Spinal cord (tissue), 10 donors: Measurements from ENCODE around the gene HIPK2. TPM values are rescaled to one million over a fixed set of nuclear protein-coding genes. Genes with fewer than 3 reads are reported as not detected.

Source experiments
- DNase-seq, 6 donors: peaks; one replicate each; pipeline versions ENCODE4 v3.0.0 to v3.0.0-alpha.2; 2013 to 2015; ENCODE audit warnings: low spot score in 6 of 6, low read depth in 4 of 6
- H3K27ac ChIP-seq: one replicate; pipeline ENCODE4 v1.5.1; 2013; ENCODE audit warnings: low read depth, low read length, control low read depth
- H3K27me3 ChIP-seq: one replicate; pipeline ENCODE4 v1.6.1; 2013; ENCODE audit warnings: low read length; ENCODE audit not compliant: control insufficient read depth, insufficient read depth
- H3K36me3 ChIP-seq: one replicate; pipeline ENCODE4 v1.6.1; 2013; ENCODE audit warnings: low read length; ENCODE audit not compliant: control insufficient read depth, insufficient read depth
- H3K4me1 ChIP-seq: one replicate; pipeline ENCODE4 v1.6.1; 2013; ENCODE audit warnings: low read length; ENCODE audit not compliant: control insufficient read depth, insufficient read depth
- H3K4me3 ChIP-seq: one replicate; pipeline ENCODE4 v1.5.1; 2013; ENCODE audit warnings: low read depth, low read length, control low read depth
- H3K9me3 ChIP-seq: one replicate; pipeline ENCODE4 v1.6.1; 2013; ENCODE audit warnings: low read length; ENCODE audit not compliant: control insufficient read depth, insufficient read depth
- WGBS: methylation state at CpG from one replicate; pipeline ENCODE4 v1.1.5; 2013; ENCODE audit warnings: missing lambda C conversion rate; ENCODE audit not compliant: insufficient coverage; 5-methylcytosine and 5-hydroxymethylcytosine counted together
- polyA plus RNA-seq, 2 donors: library from polyadenylated mRNA; unstranded; fragments of 120-200 nt; gene quantifications; one replicate each; pipeline ENCODE4 v1.2.1, GENCODE V29; 2013; ENCODE audit not compliant: insufficient read length in 2 of 2
- total RNA-seq, 2 donors: library from RNA; depleted of rRNA in 1 of 2; stranded (reverse); fragments of 120-200 nt in 1 of 2; fragments of >200 nt in 1 of 2; gene quantifications; one replicate each; pipeline versions ENCODE4 v1.2.3 to v1.2.4, GENCODE V29; 2013 to 2014
- donor health status: healthy.

Gene HIPK2
- total and polyA plus RNA-seq, 4 donors: 52.6 to 142 (median 68.6) TPM

DNA sequence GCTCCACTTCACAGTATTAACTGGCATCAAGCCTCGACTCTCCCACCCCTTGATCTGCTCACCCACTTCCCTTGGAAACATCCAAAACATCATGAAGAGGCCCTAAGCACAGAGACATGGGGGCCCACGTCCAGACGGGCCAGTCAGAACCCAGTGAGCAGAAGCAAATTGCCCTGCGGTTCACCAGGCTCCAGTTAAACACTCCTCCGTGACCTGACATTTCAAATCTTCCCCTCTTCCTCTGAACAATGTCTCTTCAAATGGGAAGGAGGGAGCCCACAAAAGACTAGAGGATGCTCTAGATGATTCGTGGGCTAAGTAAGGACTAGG lies 209.5 kb downstream of the HIPK2 start:
- Histone ChIP-seq H3K36me3 (peaks cover 53% of the 10 kb centered on the region), H3K27me3 (no peaks in the 10 kb centered on the region), H3K4me3 (no peak overlapping the region), H3K9me3 (no peaks in the 10 kb centered on the region), H3K27ac (no peak overlapping the region), H3K4me1 (peaks cover 14% of the 10 kb centered on the region)
- no peak for DNase-seq
- WGBS: 85% methylated on average over 3 of the region's 6 CpGs

DNA sequence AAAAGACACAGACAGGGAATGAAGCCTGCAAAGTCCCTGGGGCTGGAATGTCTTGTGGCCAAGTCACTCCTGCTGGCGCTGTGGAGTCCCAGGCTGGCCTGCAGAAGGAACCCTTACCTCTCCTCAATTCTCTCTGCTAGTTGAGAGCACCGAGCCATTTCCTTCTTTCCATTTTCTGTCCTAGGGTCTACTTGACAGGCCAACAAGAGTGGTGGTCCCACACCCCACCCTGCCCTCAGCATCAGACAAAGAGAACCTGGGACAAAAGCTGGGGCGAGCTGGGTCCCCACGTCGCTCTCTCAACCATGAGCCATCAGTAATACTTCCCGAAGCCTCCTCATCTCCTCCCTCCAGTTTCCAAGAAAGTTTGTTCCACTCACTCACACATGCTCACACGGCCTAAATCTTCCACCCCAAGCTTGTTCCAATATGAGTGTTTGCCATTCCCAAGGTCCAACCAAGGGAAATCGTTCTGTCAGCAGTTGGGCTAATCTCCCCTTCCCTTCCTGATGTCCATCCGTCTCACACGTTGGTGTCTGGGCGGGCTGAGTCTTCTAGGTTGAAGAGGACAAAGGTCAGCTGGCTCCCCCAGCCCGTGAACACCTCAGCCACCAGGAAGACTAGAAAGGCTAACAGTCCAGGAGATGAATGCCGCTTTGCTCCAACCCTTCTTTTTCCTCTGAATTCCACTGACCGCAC lies 210.0 kb downstream of the HIPK2 start:
- Histone ChIP-seq H3K9me3 (no peaks in the 10 kb centered on the region), H3K4me1 (peaks cover 14% of the 10 kb centered on the region), H3K27ac (no peak overlapping the region), H3K27me3 (no peaks in the 10 kb centered on the region), H3K36me3 (peaks cover 53% of the 10 kb centered on the region), H3K4me3 (no peak overlapping the region)
- WGBS: 94% methylated on average over 13 of the region's 14 CpGs
- DNase-seq: no peak

DNA sequence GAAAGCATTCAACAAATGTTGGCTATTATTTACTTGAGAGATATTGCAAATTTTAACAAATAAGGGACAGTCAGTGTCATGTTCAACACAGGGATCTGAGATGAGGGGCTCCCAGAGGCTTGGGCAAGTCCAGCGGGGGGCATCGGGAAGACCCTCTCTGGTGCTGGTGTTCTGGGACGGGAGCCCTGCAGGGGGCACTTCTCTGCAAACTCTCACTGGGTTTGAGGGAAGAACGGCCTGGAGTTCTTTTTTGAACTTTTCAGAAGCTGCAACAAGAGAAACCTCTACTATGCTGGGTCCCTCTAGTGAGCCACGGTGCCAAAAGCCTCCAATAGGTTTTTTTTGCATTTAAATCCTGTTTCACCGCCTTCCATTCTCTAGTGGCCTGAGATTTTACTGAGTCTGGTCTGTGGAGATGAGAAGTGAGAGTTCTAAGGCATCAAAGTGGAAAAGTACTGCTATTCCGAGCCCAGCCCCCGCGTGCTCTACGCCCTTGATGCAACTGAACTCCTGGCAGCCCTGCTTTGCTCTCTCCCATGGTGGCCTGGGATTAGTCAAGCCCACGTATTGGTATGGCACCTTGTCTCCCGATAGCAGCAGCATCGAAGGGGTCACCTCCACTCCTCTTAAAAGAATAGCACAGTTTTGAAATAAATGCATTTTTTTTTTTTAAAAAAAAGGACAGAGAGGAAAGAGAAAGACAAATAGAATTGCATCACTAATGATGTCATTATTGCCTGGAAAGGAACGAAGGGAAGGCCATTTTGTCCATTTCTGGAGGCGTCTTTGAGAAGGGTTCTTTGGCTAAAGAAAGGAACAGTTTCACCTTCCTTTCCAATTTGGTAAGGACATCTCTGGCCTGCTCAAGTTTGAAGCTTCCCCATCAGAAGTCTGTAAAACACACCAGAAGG lies 210.8 kb downstream of the HIPK2 start:
- no peak for DNase-seq
- Histone ChIP-seq H3K9me3 (no peaks in the 10 kb centered on the region), H3K4me1 (peaks cover 14% of the 10 kb centered on the region), H3K27me3 (no peaks in the 10 kb centered on the region), H3K36me3 (peaks cover 53% of the 10 kb centered on the region), H3K4me3 (no peak overlapping the region), H3K27ac (no peak overlapping the region)
- WGBS: 90% methylated on average over 8 of the region's 15 CpGs

DNA sequence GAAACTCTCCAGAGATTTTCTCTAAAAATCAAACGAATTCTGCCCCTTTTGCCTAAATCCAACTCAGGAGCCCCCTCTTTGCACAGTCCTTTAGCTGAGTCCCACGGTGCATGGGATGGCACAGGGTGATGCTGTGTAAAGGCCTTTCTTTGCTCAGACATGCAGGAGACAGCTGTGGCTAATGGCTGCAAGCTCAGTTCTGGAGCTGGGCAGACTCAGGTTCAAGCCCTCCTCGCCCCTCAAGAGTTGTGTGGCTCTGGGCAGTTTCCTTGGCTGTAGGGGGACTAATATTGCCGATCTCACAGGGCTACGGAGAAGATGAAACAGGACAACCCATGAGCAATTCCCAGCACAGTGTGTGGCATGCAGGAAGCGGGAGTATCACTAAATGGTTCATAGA lies 211.7 kb downstream of the HIPK2 start:
- Histone ChIP-seq H3K4me3 (no peak overlapping the region), H3K27me3 (no peaks in the 10 kb centered on the region), H3K27ac (no peak overlapping the region), H3K4me1 (peaks cover 11% of the 10 kb centered on the region), H3K9me3 (no peaks in the 10 kb centered on the region), H3K36me3 (peaks cover 45% of the 10 kb centered on the region)
- WGBS: 100% methylated on average over 2 of the region's 6 CpGs
- DNase-seq: no peak

DNA sequence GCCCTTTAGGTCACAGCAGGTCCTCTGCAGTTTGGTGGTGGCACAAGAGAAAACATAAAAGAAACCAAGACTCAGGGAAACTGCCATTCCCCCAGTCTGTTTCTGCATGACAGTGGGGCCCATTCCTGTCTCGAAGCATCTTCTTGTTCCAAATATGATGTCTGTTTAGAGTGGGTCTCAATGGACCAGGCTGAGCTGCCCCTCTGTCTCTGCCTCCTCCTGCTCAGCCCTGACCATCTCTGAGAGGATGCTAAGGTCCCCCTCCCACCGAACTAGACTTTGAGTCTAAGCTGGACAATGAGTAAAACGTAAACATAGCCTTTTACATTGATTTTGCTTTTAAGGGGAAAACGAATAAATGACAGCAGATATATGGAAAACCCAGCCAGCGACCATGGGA lies 213.9 kb downstream of the HIPK2 start:
- no peak for DNase-seq
- WGBS: 100% methylated on average over 1 of the region's 5 CpGs
- H3K36me3 ChIP-seq: peaks cover 41% of the 10 kb centered on the region
- H3K4me3 ChIP-seq: no peak overlapping the region
- no peak overlapping the region for H3K27ac ChIP-seq
- H3K9me3 ChIP-seq: no peaks in the 10 kb centered on the region
- H3K4me1 ChIP-seq: no peaks in the 10 kb centered on the region
- H3K27me3 ChIP-seq: no peaks in the 10 kb centered on the region

DNA sequence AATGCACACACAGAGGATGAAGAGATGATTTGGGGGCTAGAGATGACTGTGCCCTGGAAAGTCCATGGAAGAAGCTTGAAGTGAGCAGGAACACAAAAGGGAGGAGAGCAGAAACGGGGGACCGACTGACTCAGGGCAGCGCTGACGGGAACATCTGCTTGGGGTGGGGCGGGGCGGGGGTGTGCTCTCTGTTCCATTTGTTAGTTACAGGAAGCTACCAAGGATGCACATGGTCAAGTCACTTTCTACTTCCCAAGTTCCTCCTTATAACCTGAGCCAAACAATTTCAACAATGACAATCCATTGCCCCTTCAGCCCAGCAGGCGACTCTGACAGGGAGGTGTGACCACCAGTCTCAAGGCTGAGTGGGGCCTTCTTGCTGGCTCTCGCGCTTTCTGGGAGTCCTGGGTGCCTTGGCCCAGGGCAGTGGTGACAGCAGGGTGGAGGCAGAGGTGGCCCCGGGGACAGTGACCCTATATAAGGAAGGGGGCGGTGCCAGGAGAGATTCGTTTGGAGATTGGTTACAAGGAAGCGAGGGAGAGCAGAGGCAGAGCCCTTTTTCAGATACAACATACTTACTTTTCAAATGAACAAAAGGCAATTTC lies 214.7 kb downstream of the HIPK2 start:
- no peak for DNase-seq
- Histone ChIP-seq H3K27ac (no peak overlapping the region), H3K4me1 (no peaks in the 10 kb centered on the region), H3K4me3 (no peak overlapping the region), H3K36me3 (peaks cover 33% of the 10 kb centered on the region), H3K9me3 (no peaks in the 10 kb centered on the region), H3K27me3 (no peaks in the 10 kb centered on the region)
- WGBS: 84% methylated on average over 5 of the region's 13 CpGs

DNA sequence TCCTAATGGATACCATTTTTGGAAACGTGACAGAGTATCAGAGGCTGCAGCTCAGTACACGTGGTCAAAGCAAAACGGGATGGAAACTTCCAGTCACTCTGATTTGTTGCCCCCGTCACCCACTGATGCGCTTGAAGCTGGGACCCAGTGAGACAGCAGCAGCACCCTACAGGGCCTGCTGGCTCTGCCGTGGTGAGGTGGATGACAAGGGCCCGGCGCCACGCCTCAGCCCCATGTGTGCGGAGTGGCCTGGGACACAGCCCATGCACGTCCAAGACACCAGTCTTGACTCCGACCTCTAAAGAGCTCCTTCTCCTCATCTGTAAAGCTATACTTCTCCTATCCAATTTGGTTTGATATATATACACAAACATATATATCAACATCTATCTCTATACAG lies 215.3 kb downstream of the HIPK2 start:
- Histone ChIP-seq H3K27me3 (no peaks in the 10 kb centered on the region), H3K27ac (no peak overlapping the region), H3K9me3 (no peaks in the 10 kb centered on the region), H3K4me3 (no peak overlapping the region), H3K4me1 (no peaks in the 10 kb centered on the region), H3K36me3 (peaks cover 28% of the 10 kb centered on the region)
- DNase-seq: no peak
- 90% methylated on average over 10 of the region's 12 CpGs for WGBS

DNA sequence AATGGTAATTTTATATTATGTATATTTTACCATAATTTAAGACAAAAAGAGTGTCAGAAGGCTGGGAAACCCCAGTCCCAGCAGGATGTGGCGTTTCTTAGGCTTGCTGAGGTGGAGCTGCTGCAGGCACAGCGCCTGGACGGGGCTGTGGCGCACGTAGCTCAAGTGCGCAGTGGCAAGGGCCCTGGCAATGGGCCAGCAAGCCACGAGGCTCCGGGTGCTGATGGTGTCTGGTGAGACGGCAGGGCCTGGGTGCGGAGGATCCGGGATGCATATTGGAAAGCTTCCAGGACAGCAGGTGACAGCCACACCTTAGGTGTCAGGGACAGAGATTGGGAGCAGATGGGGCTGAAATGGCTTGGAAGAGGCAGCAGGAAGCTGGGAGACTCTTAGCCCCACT lies 217.1 kb downstream of the HIPK2 start:
- Histone ChIP-seq H3K27me3 (no peaks in the 10 kb centered on the region), H3K9me3 (no peaks in the 10 kb centered on the region), H3K27ac (no peak overlapping the region), H3K4me1 (no peaks in the 10 kb centered on the region), H3K36me3 (peaks cover 16% of the 10 kb centered on the region), H3K4me3 (no peak overlapping the region)
- DNase-seq: no peak
- 90% methylated on average over 11 of the region's 11 CpGs for WGBS

DNA sequence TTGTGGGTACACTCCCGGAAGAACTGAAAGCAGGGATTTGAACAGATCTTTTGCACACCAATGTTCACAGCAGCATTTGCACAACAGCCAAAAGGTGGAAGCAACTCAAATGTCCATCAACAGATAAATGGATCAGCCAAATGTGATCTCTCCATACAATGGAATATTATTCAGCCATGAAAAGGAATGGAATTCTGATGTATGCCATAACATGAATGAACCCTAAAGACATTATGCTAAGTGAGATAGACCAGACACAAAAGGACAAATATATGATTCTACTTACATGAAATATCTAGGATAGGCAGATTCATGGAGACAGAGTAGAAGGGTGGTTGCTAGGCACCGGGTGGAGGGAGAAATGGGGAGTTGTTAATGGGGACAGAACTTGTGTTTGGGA lies 217.6 kb downstream of the HIPK2 start:
- no peak for DNase-seq
- Histone ChIP-seq H3K27me3 (no peaks in the 10 kb centered on the region), H3K27ac (no peak overlapping the region), H3K4me1 (no peaks in the 10 kb centered on the region), H3K36me3 (peaks cover 16% of the 10 kb centered on the region), H3K9me3 (no peaks in the 10 kb centered on the region), H3K4me3 (no peak overlapping the region)
- 100% methylated on average over 1 of the region's 2 CpGs for WGBS
